GM18873 (cell line): ENCODE results near the gene ZC3H12C.

Experiments used
- ATAC-seq: cut with Tn5 transposase; IDR thresholded peaks from one replicate; pipeline ENCODE4 v1.9.1; 2021; ENCODE audit warnings: mild to moderate bottlenecking, moderate library complexity, moderate number of reproducible peaks; ENCODE audit not compliant: unreplicated experiment, low FRiP score

The ZC3H12C gene

DNA sequence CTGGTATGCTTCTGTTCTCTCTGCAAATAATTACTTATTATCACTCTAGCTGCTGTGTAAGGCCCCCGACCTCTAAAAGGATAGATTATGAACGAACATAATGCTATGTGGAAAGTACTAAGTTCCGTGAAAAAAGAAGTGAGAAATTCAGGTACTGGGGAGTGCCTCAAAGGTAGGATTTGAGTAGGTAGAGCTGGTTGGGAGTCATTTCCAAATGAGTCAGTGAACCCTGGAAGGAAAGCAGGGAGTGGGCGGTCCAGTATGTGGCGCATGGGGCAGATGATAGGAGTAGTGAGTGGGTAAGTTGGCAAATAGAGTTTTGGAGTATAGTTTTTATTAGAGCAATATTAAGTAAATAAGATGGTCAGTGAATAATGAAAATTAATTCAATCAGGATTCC lies 2.4 kb downstream of the ZC3H12C start:
- no peak for ATAC-seq

DNA sequence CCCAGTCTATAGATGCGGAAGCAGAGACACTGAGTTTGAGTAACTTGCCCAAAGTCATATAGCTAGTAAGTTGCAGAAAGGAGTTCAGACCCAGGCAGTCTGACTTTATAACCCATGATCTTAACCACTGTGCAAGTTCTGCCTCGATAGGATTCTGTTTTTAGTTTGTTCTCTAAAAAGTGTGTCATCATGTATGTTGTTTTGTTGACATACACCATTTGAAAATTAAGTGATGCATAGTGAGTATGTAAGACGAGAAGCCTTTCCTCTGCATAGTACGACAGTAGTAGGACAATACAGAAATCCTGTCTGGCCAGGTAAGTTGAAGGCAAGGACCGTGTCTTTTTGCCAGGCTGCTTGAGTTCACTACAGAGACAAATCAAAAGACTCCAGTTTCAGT lies 3.3 kb downstream of the ZC3H12C start:
- ATAC-seq = no peak

DNA sequence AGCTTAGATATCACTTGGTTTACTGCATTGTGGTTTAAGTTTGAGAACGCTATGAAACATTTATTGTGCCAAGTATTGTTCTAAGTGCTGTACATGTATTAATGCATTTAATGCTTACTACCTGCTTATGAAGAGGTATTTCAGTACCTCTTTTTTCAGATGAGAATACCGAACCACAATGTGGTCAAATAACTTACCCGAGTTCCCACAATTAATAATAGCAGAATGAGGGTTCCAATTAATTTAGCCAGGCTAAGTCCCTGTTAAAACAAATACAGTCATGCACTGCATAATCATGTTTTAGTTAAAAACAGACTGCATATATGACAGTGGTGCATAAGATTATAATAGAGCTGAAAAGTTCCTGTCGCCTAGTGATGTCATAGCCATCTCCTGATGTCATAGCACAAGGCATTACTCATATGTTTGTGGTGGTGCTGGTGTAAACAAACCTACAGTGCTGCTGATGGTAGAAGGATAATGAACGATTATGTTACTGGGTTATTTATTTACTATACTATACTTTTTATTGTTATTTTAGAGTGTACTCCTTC lies 4.3 kb downstream of the ZC3H12C start:
- ATAC-seq = no peak

DNA sequence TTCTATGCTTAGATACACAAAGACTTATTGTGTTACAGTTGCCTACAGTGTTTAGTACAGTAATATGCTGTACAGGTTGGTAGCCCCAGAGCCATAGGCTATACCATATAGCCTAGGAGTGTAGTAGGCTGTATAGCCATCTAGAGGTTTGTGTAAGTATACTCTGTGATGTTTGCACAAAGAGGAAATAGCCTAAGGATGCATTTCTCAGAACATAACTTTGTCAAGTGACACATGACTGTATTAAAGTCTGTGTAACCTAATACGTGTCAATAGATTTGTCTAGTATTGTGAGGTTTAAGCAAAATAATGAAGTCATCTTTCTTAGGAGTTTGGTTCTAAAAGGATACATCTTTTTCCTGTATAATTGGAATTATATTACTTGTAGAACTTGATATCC lies 5.5 kb downstream of the ZC3H12C start:
- peak; percentile 60 for ATAC-seq

DNA sequence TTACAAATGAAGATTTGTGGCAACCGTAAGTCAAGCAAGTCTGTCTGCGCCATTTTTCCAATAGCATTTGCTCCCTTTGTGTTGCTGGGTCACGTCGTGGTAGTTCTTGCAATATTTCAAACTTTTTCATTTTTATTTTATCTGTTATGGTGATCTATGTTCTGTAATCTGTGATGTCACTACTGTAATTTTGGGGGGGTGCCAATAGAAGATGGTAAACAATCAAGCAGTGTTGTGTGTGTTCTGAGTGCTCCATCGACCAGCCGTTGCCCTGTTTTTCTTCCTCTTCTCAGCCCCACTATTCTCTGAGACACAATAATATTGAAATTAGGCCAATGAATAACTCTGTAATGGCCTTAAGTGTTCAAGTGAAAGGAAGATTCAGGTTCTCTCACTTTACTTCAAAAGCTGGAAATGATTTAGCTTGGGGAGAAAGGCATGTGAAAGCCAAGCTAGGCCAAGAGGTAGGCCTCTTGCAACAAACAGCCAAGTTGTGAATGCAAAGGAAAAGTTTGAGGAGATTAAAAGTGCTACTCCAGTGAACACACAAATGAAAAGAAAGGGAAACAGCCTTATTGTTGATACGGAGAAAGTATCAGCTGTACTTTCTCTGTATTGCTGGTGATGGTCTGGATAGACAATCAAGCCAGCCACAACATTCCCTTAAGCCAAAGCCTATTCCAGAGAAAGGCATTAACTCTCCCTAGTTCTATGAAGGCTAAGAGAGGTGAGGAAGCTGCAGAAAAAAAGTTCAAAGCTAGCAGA lies 7.5 kb downstream of the ZC3H12C start:
- no peak for ATAC-seq

DNA sequence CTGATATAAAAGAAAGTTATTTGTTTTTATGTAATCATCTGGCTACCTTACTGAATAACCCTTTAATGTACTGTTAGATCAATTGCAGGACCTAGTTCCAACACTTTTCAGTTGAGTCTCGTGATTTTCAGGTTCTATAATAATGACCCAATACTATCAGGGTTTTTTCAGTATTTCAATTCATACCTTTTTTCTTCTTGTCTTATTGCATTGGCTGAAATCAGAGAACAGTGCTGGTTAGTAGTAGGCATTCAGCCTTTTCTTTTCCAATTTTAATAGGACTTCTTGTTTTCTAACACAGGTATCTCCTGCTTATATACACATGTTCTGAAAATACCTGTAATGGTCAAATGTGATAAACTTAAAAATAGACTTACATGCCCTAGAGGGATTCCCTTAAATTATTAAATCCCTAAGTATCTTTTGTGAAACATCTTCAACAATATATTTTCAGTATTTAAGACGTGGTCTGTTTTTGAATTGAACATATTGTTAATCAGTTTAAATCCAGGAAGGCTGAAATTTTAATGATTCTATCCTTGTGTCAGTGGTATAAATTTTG lies 13.6 kb downstream of the ZC3H12C start:
- no peak for ATAC-seq

DNA sequence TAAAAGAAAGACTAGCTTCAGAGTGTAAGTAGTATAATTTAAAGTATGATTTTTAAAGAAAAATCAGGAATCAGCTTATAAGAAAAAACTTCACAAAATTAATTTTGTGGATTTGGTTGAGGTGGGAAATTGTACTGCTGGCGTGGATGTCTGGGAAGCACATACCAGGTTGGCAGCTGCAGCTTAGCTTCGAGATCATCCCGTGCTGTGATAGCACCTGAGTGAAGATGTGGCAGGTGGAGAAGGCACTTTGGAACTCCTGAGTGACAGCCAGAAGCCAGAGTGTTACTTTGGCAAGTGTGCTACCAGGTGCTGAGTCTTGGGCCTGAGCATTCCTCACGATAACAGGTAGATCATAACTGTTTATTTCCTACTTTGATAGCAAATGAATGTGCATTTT lies 17.7 kb downstream of the ZC3H12C start:
- no peak for ATAC-seq

DNA sequence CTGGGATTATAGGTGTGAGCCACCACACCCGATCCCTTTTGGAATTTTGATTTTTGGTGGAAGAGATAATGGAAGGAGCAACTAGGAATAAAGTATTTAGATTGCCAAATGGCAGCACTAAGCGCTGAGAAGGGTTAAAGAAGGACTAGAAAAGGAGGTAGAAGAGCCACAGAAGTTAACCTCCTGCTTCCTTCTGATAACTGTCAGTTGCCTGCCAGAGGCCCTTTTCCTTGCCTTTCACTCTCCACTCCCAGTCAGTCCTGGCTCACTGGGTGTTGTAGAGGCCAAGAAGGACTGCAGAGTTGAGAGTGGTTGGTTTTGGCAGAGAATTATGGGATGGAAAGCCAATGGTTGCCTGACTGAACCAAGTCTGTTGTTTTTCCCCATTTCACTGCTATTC lies 19.3 kb downstream of the ZC3H12C start:
- no peak for ATAC-seq

DNA sequence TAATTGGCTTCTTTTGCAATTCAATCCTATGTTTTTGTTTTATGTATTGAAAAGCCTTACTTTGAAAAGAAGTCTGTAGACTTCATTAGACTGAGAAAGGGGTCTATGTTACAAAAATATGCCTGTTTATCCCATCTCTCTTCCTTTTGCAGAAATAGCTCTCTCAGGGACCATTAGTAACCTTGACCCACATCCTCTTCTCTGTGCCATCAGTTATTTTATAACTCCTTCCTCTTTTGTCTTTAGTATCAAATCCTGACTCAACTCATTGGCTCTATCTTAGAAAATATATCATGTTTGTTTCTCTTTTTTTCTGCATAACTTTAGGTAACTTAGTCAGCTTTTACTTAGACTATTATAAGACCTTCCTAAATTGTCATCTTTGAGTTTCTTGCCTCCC lies 20.3 kb downstream of the ZC3H12C start:
- no peak for ATAC-seq

DNA sequence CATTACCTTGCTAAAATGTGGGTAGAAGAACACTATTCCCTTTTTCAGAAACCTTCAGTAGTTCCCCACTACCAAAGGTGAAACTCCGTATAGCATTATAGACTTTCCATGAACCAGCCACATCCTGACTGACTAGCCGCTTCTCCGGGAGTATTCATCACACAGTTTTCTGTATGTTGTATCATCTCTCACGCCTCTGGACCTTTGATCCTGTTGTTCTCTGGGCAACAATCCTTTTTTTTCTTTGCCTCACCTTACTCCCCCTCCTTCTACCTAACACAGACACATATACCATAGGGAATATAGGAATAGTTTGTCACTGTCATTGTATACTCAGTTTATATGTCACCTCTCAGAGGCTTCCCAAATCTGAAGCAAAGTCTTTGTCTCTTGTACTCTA lies 20.8 kb downstream of the ZC3H12C start:
- ATAC-seq = no peak

DNA sequence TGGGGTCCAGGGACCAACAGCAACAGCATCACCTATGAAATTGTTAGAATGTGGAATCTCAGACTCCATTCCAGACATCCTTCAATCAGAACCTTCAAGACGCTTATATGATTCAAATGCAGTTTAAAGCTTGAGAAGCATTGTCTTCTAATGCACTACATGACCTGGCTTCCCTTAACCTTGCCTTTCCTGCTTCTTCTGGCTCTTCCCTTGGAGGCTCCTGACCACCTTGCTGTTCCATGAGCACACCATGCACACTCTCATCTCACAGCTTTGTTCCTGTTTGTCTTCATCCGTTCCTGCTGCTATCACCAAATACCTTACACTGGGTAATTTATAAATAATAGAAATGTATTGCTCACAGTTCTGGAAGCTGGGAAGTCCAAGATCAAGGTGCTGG lies 26.1 kb downstream of the ZC3H12C start:
- no peak for ATAC-seq

DNA sequence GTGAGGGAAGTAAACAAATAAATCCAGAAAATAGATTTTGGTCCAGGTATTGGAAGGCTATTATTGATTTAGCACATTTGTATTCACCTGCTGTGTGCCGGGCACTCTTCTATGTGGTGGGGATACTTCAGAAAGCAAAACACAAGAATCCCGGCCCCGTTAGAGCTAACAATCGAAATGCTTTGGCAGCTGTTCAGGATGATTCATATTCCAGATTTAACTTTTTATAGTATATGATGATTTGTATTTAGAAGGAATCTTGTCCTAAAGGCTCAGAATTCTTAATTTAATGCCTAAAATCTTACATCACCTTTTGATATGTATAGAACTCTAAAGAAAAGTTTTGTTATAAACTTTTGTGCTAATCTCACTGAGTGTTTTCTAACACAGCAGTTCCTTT lies 28.0 kb downstream of the ZC3H12C start:
- ATAC-seq = no peak

DNA sequence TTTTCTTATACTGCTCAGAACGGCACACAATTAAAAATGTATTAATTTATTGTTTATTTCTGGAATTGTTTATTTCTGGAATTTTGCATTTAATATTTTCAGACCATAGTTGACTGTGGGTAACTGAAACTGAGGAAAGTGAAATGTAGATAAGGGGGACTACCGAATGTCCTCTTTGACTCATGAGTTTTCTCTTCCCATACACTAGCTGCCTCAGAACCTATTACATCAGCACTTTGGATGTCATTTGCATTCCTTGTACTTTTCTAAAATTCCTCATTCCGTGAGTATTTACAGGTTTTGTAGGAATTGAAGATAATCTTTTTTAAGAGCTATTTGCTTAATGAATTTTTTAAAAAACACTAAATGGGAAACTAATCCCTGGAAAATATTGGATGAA lies 29.8 kb downstream of the ZC3H12C start:
- no peak for ATAC-seq

DNA sequence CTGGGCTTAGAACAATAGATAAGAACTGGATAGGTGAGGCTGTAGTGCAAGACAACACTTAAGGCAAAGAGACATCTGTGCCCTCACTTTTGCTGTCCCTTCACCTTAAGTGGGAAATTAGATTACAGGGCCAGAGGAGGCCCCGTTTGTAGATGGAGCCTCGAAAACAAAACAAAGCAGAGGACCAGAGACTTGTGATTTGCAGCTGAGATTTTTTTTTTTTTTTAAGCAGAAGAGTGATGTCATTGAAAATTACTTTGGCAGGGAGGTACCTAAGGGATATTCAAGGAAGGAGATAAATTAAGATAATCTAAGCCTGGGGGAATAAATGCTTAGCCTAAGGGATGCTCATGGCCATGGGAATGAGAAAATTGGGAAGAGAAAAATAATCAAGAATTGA lies 31.4 kb downstream of the ZC3H12C start:
- ATAC-seq = no peak

DNA sequence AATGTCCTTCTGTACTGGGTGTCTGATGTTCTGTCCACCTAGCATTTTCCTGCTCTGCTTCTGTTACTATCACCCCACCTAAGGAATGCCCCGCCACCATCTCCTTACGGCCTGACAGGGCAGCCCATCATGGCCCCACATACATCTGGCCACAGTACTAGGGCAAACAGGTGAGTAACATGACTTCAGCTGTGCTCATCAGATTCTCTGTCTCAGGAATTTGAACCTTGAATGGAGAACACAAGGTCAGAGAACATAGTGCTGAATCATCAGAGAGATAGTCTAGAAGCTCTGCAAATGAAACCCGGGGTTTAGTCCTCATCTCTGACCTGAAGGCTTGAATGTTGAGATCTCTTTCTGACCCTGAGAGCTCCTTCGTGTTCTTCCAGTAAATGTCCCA lies 32.4 kb downstream of the ZC3H12C start:
- ATAC-seq = no peak

DNA sequence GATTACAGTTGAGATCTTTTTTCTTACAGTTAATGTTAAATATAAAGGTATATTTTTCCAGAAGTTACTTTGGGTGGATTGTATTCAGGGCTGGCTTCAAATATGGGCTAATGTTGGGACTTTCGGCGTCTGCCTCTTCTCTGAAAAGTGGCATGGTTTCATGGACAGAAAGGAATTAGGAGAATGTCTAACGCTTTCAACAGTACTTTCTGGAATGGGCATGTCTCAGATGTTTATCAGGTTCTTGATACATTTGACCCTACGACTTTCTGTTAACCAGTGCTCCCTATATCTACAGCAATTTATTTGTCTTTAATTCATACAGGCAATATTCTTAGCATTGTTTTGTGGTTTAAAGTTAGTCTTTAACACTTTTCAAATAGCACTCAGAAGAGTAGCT lies 33.7 kb downstream of the ZC3H12C start:
- ATAC-seq = no peak

DNA sequence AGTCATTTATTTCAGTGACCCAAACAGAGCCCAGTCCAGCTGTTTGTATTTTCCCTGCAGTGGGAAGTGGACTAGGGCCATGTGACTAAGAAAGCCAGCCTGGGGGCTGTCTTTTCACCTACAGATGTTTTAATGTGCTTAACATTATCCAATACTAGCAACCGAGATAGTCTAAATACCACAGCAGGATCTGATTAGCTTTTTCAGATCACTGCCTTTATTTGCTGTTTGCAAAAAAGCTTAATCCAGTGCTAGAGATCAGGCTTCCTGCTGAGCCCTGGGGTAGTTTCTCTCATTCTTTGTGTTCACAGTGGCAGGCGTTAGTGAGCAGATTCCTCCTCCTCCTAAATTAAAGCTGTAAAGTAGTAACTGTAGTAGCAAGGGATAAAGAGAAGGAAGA lies 35.0 kb downstream of the ZC3H12C start:
- ATAC-seq = no peak

DNA sequence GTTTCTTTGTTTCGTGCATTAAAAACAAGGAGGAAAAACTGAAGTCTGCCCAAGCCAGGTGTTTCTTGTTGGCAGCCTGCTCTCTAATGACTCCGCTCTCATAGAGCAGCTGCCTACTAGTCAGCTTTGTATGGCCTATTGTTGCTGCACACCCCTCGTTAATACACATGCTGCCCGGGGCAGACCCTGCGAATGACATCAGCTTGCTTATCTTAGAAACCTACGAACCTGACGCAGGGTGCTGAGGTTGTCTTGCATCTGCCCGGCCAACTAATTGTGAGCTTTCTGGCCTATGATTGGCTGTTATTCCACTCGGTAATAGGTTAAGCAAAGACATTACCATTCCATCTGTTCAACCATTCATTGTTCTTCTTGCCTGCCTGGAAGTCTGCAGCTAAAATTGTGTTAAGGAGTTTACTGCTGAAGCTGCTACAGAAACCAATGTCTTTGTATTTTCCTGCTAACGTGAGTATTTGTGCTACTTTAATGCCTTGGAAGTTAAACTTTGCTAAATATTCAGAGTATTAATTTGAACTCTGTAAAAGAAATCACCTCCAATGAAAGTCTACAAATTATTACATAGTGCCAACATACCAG lies 37.5 kb downstream of the ZC3H12C start:
- ATAC-seq = no peak

DNA sequence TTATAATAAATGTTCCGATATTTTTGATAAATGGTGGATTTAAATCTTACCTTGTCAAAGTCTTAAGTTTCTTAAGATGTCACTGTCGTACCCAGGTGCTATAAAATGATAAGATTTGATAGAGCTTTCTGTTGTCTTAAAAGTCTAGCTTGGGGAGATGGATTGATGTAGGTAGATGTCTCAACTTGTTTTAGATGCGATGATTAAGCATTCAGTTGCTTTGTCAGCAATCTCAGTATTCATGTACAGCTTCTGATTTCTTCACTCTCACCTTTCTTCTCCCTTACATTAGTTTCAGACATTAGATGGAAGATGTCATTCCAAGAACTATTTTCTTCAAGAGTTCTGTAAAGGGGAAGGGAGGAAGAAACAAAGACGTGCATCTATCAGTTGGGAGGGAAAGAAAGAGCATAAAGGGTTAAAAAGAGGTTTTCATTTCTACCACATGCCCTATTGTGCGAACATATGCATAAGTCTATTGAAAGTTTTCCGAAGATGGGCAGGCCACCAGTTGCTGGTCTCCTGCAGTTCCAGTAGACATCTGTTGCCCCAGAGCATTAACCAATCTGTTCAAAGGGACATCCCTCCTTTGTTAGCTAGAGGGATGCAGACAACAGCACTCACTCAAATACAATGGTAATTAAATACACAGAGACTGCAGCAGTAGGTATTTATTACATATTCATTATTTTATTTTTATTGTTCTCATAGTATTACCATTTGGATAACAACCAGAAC lies 38.4 kb downstream of the ZC3H12C start:
- ATAC-seq = no peak

DNA sequence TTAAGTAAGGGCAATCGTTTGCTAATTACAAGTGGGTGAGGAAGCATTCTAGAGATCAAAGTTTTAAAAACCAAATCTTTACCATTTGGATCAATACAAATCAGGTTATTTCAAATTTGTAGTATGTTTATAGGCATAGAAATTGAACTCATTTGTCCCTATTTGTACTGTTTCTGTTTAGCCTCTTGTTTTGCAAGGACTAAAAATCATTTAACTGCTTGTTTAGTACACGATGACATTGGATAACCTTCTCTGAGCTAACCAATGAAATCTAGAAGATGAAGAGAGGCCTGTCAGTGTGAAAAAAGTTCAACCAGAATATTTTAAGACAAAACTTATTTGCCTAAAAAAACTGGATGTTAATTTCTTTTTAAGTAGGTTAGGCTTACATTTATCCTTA lies 40.0 kb downstream of the ZC3H12C start:
- ATAC-seq = no peak

DNA sequence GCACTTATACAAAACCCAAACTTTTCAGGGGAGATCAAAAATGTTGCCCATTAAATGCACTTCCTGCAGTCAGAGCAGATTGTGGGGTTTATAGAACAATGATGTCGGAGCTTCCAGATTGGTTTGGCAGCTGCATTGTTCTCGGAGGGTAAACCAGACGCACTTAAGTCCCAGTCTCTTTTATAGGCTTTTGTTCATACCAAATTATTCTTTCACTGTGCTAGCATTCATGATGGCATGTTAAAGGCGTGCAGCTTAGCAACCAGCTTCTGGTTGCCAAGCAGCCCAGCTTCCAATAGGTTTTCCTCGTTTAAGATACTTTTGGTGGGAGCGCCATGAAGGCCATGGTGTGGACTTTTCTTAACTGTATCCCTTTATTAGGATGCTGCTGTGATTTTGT lies 40.9 kb downstream of the ZC3H12C start:
- ATAC-seq = no peak
